ENCODE results near the gene RIN2.

The RIN2 gene

GRCh38 chr20:19771031-19771430 is 13.0 kb downstream of the RIN2 start:
- Histone ChIP-seq H3K9me2 (replicated peaks; ENCODE audit: insufficient read depth, low read length) (no peaks in the 10 kb centered on the region), H2AFZ (ENCODE audit: low read depth, low read length, severe bottlenecking) (no peak overlapping the region), H3K79me2 (ENCODE audit: insufficient read depth, low read length) (no peaks in the 10 kb centered on the region), H3K27ac (ENCODE audit: low read depth, low read length) (no peak overlapping the region), H3K27me3 (ENCODE audit: low read length) (no peaks in the 10 kb centered on the region), H3K9me3 (ENCODE audit: insufficient read depth, low read length) (no peaks in the 10 kb centered on the region), H3K4me3 (ENCODE audit: insufficient read depth, low read length, poor library complexity, severe bottlenecking) (no peak overlapping the region), H4K20me1 (ENCODE audit: low read depth, low read length) (no peaks in the 10 kb centered on the region), H3F3A (ENCODE audit: insufficient read depth) (no peaks in the 10 kb centered on the region), H3K36me3 (ENCODE audit: low read length) (no peaks in the 10 kb centered on the region), H3K4me2 (ENCODE audit: low read depth, low read length, poor library complexity, severe bottlenecking) (no peak overlapping the region), H3K9ac (ENCODE audit: low read length) (no peak overlapping the region)
- TF ChIP-seq EZH2phosphoT487 (conservative IDR thresholded peaks at IDR 0.05; ENCODE audit: low read length) (no peak), CTCF (IDR thresholded peaks at IDR 0.05; ENCODE audit: insufficient read depth, low read length, poor library complexity, severe bottlenecking) (no peak)

DNA sequence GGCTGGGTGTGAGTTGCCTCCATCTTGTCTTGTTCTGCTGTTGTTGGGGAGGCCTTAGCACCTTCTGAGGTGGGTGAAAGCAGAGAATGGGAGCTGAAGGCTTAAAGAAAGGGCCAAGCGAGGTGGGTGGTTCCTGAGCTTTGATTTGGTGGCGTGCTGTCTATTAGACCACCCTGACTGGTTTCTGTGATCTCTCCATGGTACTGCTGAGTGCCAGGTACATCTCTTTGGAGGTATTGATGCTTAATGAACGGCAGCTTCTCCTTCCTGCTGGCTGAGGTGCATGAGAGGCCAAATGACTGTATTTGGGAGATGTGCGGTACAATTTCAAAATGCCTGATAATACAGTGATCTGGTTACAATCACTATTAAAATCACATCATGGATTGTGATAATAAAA is 15.4 kb downstream of the RIN2 start:
- Histone ChIP-seq H3K79me2 (ENCODE audit: insufficient read depth, low read length) (no peaks in the 10 kb centered on the region), H3K9me3 (ENCODE audit: insufficient read depth, low read length) (no peaks in the 10 kb centered on the region), H2AFZ (ENCODE audit: low read depth, low read length, severe bottlenecking) (no peak overlapping the region), H3K4me2 (ENCODE audit: low read depth, low read length, poor library complexity, severe bottlenecking) (no peak overlapping the region), H3K9me2 (replicated peaks; ENCODE audit: insufficient read depth, low read length) (no peaks in the 10 kb centered on the region), H3K27ac (ENCODE audit: low read depth, low read length) (no peak overlapping the region), H4K20me1 (ENCODE audit: low read depth, low read length) (no peaks in the 10 kb centered on the region), H3K9ac (ENCODE audit: low read length) (no peak overlapping the region), H3F3A (ENCODE audit: insufficient read depth) (no peaks in the 10 kb centered on the region), H3K4me3 (ENCODE audit: insufficient read depth, low read length, poor library complexity, severe bottlenecking) (no peak overlapping the region), H3K27me3 (ENCODE audit: low read length) (no peaks in the 10 kb centered on the region), H3K36me3 (ENCODE audit: low read length) (no peaks in the 10 kb centered on the region)
- no peak for TF ChIP-seq CTCF (IDR thresholded peaks at IDR 0.05; ENCODE audit: insufficient read depth, low read length, poor library complexity, severe bottlenecking)
- TF ChIP-seq EZH2phosphoT487 (conservative IDR thresholded peaks at IDR 0.05; ENCODE audit: low read length): no peak

DNA sequence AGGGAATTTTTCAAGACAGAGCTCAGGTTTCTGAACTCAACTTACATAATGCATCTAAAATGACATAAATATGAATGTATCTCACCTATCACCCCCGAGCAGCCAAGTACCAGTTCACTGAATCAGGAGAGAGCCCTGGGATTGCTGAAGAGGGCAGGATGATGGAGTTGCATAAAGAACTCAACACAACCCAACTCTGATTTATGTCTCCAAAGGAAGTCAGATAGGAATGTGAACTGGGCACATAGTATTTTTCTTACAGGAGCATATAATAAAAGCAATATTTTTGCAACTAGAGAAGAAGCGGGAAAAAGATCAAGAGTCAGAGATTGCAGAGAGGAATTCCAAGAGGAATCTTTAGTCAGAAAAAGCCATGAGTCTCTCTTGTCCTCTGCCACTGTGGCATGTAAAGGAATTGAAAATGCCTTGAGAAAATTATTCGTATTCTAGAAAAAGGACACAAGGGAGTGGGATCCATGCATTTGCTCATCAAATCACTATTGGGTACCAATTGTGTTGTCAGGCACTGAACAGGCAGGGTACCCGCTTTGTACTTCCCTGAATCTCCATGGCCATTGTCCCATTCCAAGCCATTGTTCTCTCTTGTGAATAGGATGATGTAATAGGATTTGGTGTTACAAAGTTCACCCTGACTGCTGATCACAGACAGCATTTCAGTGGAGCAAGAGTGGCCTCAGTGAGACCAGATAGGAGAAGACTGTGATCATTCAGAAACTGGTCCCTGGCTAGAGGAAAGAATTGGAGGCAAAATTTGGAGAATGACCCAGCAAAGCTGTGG is 16.3 kb downstream of the RIN2 start:
- Histone ChIP-seq H3K4me2 (ENCODE audit: low read depth, low read length, poor library complexity, severe bottlenecking) (no peak overlapping the region), H2AFZ (ENCODE audit: low read depth, low read length, severe bottlenecking) (no peak overlapping the region), H3F3A (ENCODE audit: insufficient read depth) (no peaks in the 10 kb centered on the region), H3K9me3 (ENCODE audit: insufficient read depth, low read length) (no peaks in the 10 kb centered on the region), H3K9ac (ENCODE audit: low read length) (no peak overlapping the region), H3K36me3 (ENCODE audit: low read length) (no peaks in the 10 kb centered on the region), H3K79me2 (ENCODE audit: insufficient read depth, low read length) (no peaks in the 10 kb centered on the region), H3K4me3 (ENCODE audit: insufficient read depth, low read length, poor library complexity, severe bottlenecking) (no peak overlapping the region), H3K27me3 (ENCODE audit: low read length) (no peaks in the 10 kb centered on the region), H4K20me1 (ENCODE audit: low read depth, low read length) (no peaks in the 10 kb centered on the region), H3K9me2 (replicated peaks; ENCODE audit: insufficient read depth, low read length) (no peaks in the 10 kb centered on the region), H3K27ac (ENCODE audit: low read depth, low read length) (no peak overlapping the region)
- TF ChIP-seq EZH2phosphoT487 (conservative IDR thresholded peaks at IDR 0.05; ENCODE audit: low read length): no peak
- no peak for TF ChIP-seq CTCF (IDR thresholded peaks at IDR 0.05; ENCODE audit: insufficient read depth, low read length, poor library complexity, severe bottlenecking)
